HG03565 (cell line): ENCODE data around the gene CYTL1.
"Not testable (repeated sequence)": the region's sequence is repeated elsewhere in the genome, so short reads cannot be mapped to it uniquely, and the experiment has no call there.

ENCODE experiments used
- ATAC-seq: cut with Tn5 transposase; IDR thresholded peaks from one replicate; pipeline ENCODE4 v1.9.1; 2021; ENCODE audit warnings: mild to moderate bottlenecking, moderate library complexity; ENCODE audit not compliant: unreplicated experiment

The CYTL1 gene

GRCh38 chr4:5019274-5019673 lies at the start of gene CYTL1:
Gene CYTL1 (minus strand): TSS chr4:5019458. CDS start chr4:5019445, 13 bp downstream.
- no peak for ATAC-seq

GRCh38 chr4:5067908-5068307 lies 48.6 kb upstream of the CYTL1 start:
- no peak for ATAC-seq

GRCh38 chr4:5066968-5067367 lies 47.7 kb upstream of the CYTL1 start:
- not testable (repeated sequence) for ATAC-seq

GRCh38 chr4:5066101-5066500 lies 46.8 kb upstream of the CYTL1 start:
- no peak for ATAC-seq

GRCh38 chr4:5055411-5055810 lies 36.2 kb upstream of the CYTL1 start:
- ATAC-seq = no peak

GRCh38 chr4:5054532-5054931 lies 35.3 kb upstream of the CYTL1 start:
- ATAC-seq = no peak

GRCh38 chr4:5052726-5053425 lies 33.6 kb upstream of the CYTL1 start:
- no peak for ATAC-seq

- ATAC-seq = no peak
Measured at GRCh38 chr4:5052204-5052702, 33.0 kb upstream of the CYTL1 start.

GRCh38 chr4:5051278-5052203 lies 32.3 kb upstream of the CYTL1 start, which contains the start of gene STK32B:
Gene STK32B (plus strand): TSS chr4:5051480.
- no peak for ATAC-seq

- no peak for ATAC-seq
Measured at GRCh38 chr4:5050520-5051277, 31.4 kb upstream of the CYTL1 start.

- no peak for ATAC-seq
Measured at GRCh38 chr4:5048721-5049120, 29.5 kb upstream of the CYTL1 start.

GRCh38 chr4:5045097-5045496 lies 25.8 kb upstream of the CYTL1 start:
- ATAC-seq = no peak

- ATAC-seq = no peak
Measured at GRCh38 chr4:5044341-5044740, 25.1 kb upstream of the CYTL1 start.

- no peak for ATAC-seq
Measured at GRCh38 chr4:5043579-5043978, 24.3 kb upstream of the CYTL1 start.

- ATAC-seq = no peak
Measured at GRCh38 chr4:5041699-5042098, 22.4 kb upstream of the CYTL1 start.

- ATAC-seq = no peak
Measured at GRCh38 chr4:5040856-5041620, 21.8 kb upstream of the CYTL1 start.

GRCh38 chr4:5039800-5040199 lies 20.5 kb upstream of the CYTL1 start:
- ATAC-seq = no peak

- ATAC-seq = no peak
Measured at GRCh38 chr4:5037553-5038551, 18.6 kb upstream of the CYTL1 start.

GRCh38 chr4:5036239-5036638 lies 17.0 kb upstream of the CYTL1 start:
- no peak for ATAC-seq
